HG03439 (cell line): ENCODE measurements around the gene SOWAHA.

Source experiments
- ATAC-seq: cut with Tn5 transposase; IDR thresholded peaks from one replicate; pipeline ENCODE4 v1.9.1; 2021; ENCODE audit warnings: mild to moderate bottlenecking, moderate library complexity; ENCODE audit not compliant: unreplicated experiment

The SOWAHA gene

DNA sequence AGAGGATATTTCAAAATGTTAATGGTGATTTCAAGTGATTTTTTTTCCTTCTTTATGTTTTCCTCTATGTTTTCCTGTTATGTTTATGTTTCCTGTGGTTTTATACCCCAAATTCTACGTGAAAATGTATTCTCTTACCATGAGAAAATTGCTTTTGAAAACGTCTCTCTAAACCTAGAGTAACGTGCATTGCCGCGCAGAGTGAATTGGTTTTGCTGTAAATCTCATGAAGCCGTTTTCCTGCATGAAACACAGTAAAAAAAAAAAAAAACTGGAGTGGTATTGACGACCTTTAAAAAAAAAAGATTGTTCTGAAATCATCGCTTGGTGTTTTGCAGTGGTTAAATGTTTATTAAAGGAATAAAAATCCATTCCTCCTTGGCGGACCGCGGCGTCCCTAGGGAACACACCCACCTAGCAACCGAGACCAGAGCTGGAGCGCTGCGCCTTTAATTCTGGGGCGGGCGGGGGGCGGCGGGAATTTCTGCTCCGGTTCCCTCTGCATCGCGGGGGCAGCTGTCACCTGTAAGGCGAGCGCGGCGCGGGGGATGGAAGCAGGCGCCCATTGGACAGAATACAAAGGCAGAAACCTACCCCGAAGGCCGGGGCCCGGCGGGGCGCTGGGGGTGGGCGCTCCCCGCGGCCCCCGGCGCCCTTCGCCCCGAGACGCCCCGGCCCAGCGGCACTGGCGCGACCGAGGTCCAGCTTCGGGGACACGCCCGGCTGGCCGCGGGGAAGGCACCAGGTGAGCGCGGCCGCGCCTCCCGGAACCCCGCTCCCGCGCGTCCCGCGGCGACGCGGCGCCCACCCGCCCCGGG is at the start of gene SOWAHA:
Gene SOWAHA, plus strand, starts transcription at position 522 of the 818 bp plus-strand sequence. CDS start 320 bp downstream, outside the sequence.
- no peak for ATAC-seq

DNA sequence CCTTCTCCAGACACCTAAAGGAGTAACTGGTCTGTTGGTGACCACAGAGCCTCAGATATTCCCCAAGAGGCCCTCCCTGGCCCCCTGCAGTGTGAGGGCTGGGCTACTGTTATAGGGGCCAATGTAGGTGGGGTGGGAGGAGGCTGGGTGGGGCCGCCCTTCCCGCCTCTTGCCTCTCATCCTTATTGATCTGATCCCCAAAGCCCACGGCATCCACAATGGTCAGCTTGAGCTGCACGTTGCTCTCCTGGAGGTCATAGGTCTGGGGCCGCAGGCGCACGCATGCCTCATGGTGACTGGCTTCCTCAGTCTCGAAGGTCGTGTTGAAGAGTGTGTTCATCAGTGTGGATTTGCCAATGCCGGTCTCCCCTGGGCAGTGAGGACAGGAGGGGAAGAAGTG is 49.1 kb upstream of the SOWAHA start:
- no peak for ATAC-seq

DNA sequence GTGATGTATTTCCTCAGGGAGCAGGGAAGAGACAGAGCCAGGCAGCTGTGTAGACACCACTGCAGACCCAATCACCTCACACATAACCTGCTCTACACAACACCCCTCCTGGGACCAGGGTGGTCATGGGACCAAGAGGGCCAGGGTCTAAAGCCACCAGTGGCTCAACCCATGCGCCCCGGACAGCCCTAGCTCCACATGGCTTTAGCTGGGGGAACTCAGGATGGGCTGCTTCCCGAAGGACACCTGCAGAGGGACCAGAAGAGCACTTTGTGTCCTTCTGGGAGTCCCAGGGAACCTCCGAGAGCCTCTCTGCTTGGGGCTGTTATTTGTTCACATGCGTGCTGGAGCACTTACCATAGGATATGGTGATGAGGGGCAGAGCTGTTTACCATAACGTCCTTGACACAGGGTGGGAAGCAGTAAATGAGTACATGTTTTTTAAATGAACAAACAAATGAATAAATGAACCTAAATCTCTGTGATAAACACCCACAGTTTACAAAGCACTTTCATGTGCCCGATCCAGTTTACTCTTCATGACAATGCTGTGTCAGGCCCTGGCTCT is 48.3 kb upstream of the SOWAHA start:
- no peak for ATAC-seq

DNA sequence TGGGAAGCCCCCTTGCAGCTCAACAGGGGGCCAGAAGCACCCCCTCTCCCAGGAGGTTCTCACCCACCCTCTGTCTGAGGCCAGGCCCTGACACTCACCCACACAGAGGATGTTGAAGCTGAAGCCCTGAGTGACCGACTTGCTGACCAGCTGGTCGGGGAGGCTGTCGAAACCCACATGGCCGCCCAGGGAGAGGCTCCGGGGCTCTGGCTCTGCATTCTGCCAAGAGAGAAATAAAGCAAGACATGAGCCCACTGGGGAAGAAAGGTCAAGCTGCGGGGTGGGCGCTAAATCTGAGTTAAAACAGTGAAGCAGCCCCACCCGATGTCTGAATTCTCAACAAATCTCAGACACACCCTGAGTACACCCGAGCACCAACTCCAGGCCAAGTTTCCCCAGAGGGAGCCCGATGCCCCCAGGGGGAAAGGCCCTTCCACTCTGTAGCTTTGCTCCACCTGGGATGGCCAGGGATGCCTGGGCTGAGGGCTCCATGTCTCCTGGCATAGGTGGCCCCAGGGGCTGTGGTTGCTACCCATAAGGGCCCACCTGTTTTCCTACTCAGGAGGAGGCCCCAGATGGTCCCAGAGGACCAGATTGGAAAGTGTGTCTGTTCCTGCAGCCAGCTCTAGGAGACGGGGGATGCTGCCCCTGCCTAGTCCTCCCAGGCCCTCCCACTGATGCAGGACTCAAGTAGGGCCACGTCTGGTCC is 47.6 kb upstream of the SOWAHA start:
- ATAC-seq, result no peak

DNA sequence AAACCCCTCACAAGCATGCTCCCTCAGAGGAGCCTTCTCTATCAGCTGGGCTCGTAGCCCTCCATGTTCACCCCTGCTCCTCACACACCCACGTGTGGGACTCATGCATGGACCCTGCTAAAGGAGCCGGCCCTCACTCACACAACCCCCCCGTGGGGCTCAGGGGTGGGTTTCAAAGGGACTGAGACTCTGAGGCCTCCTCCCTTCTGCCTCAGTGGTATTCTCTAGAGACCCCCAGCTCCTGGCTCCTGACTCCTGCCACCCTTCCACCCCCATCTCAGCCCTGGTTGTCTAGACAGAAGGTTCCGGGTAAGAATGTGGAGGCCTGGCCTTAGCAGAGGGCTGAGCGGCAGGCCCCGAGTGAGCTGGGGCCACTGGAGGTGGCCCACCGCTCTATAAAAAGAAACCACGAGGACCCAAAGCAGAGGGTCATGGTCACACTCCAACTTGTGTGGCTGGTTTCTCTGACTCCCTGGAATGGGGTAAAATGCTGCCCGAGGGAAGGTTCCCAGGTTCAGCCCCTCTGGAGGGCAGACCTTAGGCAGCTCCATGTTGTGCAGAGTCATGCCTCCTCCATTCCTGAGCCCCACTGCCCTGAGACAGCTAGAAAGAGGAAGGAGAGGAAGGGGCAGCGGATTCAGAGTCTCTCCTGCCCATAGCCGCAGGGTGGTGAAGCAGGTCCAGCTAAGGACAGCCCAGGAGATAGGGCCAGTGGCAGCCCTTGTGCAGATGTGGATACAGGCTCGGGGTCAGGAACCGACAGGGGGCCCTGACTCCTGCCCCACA is 46.9 kb upstream of the SOWAHA start:
- no peak for ATAC-seq

DNA sequence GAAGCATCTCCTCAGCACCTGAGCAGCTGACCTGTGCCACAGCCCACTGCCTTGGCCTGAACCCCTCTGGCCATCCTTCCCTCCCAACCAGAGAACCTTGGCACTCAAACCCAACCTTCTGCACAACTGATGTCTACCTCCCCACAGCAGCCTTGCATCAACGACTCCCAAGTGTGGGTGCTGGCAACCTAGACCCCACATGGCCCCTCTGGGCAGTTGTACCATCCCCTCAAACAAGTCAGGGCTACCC is 46.4 kb upstream of the SOWAHA start:
- ATAC-seq, result no peak

DNA sequence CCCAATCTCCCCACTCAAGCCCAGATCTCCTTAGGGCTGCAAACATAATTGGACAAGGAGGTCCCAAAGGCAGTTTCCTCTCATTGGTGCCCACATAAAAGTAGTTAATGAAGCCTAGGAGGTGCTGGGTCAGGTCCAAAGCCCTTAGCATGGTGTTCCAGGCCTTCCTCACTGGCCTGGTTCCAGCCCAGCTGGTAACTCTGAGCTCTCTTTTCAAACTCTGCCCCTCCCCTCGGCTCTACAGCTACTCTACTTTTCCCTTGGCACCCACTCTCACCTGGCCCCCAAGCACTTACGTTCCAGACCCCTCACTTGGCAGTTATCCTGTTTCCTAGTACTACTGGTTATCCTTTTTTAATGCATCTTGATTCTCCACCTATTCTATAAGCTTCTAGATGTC is 46.0 kb upstream of the SOWAHA start:
- no peak for ATAC-seq

DNA sequence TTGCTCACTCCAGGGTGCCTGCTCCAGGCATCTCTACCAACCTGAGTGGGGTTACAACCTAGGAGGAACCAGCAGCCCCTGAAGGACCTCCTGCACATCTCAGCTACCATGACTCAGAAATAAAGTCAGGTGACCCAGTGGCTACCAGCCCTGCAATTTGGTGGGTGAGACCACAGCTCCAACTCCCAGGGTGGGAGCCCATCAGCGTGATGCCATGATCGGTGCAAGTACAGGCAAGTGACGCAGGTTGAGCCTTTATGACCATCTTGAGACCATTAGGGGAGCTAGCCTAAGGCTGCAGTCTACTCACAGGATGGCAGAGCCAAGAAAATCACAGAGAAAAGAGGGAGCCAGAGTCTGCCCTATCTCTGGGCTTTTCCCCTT is 44.6 kb upstream of the SOWAHA start:
- no peak for ATAC-seq

DNA sequence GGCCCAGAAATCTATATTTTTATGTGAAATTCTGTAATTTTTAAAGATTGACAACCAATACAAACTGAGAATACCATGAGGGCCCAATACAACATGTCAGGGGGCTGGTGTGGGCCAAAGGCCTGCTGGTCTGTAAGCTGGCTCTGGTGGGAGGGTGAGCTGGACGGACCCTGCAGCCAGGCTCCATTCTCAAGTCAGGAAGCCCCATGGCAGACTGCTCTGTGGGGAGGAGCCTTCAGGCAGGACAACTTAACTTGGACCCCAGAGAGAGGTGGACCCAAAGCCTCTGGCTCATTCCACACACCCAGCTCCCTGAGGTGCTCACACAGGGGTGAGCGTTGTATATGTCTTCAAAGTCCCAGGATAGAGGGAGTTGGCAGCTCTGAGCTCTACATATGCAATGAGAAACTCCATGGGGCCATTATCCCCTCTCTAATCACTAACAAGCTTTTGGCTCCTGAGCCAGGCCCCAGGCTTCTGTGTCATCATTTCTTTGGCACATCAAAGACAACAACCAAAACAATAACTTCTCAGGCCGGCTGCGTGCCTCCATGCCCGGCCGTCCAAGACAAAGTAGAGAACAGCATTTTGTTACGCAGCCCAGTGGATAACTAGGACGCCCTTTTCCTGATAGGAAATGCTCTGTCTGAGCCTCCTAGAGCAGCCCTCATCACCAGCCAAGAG is 42.5 kb upstream of the SOWAHA start:
- no peak for ATAC-seq

DNA sequence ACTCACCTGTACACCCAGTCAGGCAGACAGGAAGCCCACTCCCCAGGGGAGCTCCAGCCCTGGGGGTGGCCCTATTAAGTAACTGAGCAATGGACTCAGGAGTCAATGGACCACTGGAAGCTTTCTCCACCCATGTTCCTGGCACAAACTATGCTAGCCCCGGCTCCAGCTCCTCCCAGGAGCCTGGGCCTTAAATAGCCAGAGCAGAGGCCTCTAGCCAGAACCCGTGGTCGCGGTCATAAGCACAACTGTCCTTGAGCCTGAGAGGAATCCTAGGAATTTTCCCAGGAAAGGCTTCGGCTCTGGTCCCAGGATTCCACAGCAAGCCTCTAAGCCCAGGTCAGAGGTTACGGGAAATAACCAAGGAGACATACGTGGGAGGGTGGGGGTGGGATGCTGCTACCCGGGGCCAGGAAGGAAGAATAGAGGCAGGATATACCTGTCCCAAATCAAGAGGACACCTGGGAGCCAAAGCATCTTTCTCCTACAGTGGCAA is 41.6 kb upstream of the SOWAHA start:
- no peak for ATAC-seq

DNA sequence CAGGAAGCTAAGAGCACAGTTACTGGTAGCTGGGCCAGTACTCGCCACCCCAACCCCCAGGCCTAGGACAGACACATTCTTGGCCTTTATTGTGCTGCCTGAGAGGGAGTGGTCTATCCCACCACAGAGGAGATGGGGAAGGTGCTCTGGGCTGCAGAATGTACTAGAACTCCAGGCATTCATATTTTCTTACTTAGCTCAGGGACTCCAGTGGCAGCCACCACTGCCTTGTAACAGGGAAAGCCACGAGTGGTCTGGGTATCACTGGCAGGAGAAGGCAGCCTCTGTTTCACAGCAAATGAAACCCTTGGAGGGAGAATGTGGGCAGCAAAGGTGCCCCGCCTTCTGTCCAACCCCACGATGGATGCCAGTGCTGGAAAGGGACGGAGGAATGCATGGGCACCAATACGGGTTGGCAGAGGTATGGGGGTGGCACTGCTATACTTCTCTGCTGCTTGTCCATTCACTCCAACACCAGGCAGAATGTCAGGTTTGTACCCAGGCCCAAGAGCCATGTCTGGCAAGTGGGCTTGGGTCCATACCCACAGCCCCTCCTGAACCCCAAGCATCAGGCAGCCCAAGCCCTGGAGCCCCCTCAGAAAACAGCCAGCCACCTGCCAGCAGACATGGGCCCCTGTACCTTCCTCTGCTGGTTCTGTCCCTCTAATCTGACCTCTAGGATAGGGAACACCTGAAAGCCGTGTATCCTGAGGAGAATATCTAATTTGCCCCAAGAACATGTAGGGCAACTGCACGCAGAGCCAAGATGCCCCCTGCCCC is 40.6 kb upstream of the SOWAHA start:
- ATAC-seq, result no peak

DNA sequence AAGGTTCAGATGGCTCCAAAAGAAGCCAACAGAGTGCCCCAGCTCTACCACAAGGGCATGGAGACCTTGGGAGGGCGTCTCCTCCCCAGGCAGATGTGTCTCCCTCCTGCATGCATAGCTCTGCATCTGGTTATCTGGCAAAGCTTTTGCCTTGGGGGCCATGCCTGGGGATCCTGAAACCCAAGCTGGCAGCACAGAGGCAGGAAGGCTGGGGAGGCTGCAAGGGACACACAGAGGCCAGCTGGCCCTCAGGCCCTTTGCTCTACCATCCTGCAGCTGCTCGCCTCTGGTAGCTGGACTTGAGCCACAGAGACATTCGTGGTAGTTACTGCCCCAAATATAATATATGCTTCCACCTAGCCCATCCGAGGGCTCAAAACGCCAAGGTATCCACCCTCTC is 40.0 kb upstream of the SOWAHA start:
- ATAC-seq, result no peak

DNA sequence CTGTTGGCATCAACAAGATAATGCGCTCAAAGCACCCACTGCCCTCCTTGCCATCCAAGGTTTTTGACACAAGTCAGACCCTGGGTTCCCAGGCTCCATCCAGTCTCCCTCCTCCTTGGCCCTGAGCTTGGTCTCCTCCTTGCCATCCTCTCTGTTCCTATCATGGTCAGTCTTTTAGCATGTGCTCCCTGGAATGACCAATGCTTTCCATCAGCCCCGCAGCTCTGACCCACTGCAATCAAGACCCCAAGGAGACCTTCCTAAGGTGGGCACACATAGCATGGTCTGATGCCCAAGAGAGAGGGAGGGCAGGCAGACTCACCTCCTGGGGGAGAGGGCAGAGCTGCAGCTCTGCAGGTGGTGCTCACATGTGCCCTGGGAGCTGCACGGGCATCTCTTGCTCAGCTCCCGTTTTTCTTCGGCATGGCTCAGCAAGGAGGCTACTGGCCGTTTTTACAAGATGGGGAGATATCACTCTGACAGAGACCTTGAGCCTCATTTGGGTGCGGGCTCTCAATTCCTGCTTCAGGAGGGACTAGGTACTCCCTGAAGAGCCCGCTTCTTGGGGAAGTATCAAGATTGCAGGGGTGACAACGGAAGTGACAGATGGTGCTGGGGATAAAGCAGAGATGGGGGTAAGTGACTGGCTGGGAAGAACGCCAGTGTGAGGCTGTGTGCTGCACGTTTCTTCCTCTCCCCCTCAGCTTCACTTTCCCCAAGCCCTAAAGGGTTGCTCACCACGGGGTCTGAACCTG is 39.3 kb upstream of the SOWAHA start:
- ATAC-seq, result no peak

DNA sequence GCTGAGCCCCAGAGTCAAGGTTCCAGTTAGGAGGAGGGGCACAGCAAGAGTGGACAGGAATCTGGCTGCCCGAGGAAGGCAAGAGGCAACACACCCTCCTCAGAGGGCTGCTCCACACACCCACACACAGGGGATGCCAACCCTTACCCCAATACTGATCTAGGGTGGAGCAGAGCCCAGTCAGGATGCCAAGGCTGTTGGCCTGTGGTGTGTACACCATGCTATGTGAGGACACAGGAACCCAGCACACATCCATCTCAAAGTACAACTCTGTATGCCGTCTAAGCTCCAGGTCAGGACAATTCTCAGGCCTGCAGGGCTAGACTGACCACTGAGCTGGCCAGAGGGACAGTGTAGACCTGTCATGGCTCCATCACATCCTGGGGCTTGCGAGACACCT is 38.7 kb upstream of the SOWAHA start:
- ATAC-seq, result no peak

DNA sequence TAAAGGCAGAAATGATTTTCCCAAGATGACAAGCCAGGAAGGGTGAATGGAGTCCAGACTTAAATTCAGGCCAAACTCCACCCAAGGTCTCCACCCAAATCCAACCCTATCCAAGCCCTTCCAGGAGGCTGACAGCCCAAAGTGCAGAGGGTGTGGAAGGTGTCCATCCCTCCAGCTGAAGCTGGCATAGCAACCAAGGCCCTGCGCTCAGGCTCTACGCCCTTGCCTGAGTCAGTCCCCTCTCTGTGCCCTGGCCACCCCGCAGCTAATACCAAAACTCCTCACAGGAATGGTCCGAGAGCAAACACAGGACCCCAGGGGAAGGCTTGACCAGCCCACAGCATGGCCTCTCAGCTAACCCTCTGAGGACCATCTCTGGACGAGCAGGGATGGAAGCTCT is 38.2 kb upstream of the SOWAHA start:
- ATAC-seq, result no peak

DNA sequence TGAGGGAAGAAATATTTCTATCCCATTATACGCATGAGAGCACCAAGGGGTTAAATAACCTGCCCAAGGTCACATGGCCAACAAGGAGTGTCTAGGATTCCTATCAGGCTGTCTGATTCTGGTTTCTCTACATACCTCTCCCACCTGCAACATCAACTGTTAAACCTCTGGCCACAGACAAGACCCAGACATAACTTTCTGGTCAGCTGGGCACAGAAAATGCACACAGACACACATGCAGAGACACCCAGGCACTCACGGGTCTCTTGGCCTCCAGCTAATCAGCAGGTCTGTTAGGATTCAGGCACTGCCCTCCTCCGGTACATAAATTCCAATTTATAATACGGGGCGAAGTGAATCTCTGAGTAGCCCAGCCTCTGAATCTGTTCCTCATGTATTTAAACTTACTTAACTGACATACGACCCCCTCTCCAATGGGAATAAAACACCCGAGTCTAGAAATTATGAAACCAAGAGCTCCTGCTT is 37.6 kb upstream of the SOWAHA start:
- ATAC-seq, result no peak

DNA sequence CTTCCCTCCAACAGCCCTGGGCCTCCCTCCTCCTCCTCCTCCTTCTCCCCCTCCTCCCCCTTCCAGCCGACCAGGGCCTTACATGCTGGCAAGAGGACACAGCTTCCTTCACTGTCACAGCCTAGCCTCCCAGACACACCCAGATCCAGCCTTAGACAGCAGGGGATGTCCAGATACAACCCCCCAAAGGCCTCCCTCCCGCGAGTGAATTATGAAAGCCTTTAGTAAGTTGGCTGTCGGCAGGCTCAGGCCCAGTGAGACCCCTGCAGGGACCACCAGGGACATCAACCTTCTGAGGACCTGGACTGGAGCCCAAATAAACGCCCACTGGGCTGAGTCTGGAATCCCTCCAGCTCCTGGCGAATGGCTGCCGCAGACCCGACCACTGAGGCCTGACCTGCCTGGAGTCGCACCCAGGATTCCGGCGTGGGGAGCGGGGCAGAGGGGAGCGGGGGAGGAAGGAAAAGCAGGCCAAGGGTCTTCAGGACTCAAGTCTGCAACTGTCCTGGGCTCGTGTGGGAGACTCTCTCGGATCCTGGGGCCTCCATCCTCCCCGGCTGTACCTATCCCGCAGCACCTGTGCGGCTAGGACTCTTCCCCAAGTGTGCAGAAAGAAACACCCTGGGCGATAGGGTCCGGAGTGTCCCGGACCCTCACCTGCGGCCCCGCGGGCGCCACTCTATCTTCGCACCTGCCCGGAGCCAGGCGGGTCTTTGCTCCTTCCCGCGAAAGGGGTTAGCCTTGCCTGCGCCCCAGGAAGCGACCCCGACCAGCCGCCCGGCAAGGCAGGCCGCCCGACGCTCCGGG is 36.8 kb upstream of the SOWAHA start:
- no peak for ATAC-seq

DNA sequence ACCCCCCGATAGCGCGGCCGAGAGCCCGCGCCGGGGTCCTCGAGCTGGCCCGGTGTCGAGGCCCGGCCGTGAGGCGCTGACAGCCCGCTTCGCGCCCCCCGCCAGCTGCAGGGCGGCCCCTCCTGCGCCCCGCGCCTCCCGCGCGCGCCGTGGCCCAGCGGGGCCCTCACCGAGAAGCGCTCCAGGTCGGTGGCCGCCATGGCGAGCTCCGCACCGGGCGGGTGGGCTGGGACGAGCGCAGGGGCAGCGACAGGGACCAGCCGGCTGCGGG is 36.2 kb upstream of the SOWAHA start:
- ATAC-seq, result peak; percentile 30
